Panc1 (cell line): Measurements from ENCODE around the gene ISM1.

Source experiments
- CTCF ChIP-seq: fragments of 450-650 bp; IDR thresholded peaks from 2 replicates; pipeline ENCODE4 v1.5.1; 2017; ENCODE audit warnings: mild to moderate bottlenecking
- POLR2AphosphoS5 ChIP-seq: IDR thresholded peaks from 2 replicates; pipeline ENCODE4 v1.6.1; 2012; ENCODE audit warnings: mild to moderate bottlenecking, low read depth, low read length, moderate library complexity
- REST ChIP-seq, 2 experiments: IDR thresholded peaks; 2 replicates each; pipeline ENCODE4 v1.6.1; 2011 to 2012; ENCODE audit warnings: low read depth in 2 of 2, control low read depth in 1 of 2, low read length in 1 of 2, mild to moderate bottlenecking in 1 of 2, moderate library complexity in 1 of 2; ENCODE audit not compliant: insufficient read depth in 1 of 2
- SIN3A ChIP-seq: IDR thresholded peaks from 2 replicates; pipeline ENCODE4 v1.6.1; 2012; ENCODE audit warnings: low read depth, mild to moderate bottlenecking, low read length, moderate library complexity, borderline replicate concordance; ENCODE audit not compliant: insufficient read depth

- TF ChIP-seq CTCF (no peak), SIN3A (no peak), REST (IDR thresholded peaks at IDR 0.05; ENCODE audit: insufficient read depth in 1 of 2, low read depth in 2 of 2, low read length in 1 of 2) (no peak), POLR2AphosphoS5 (no peak)
Observed at GRCh38 chr20:13312300-13312699, 91.2 kb downstream of the ISM1 start.
